ENCODE measurements around the gene PLPPR1. TPM values are rescaled to one million over a fixed set of nuclear protein-coding genes. Genes with fewer than 3 reads are reported as not detected.
A peak's percentile ranks its signal among the peaks of the same experiment; 100 is the strongest.

The PLPPR1 gene
- total and polyA plus RNA-seq, 2 donors (not counting 1 experiment from before 2014, with no cell fraction given) = not detected

- Histone ChIP-seq H3K27ac (ENCODE audit: insufficient read depth, low read length) (no peak overlapping the region), H2AFZ (ENCODE audit: low read length) (no peak overlapping the region), H3K27me3 (ENCODE audit: control insufficient read depth, insufficient read depth, low read length) (no peaks in the 10 kb centered on the region), H3K9ac (ENCODE audit: insufficient read depth, low read length) (no peak overlapping the region), H3K4me1 (ENCODE audit: control insufficient read depth, extremely low read depth, insufficient read depth, low read length) (no peaks in the 10 kb centered on the region), H3K4me3 (replicated peaks in 1 of 4; ENCODE audit: control extremely low read depth in 1 of 4, insufficient read depth in 1 of 4, low read depth in 3 of 4, low read length in 4 of 4) (no peak overlapping the region), H3K9me3 (ENCODE audit: control insufficient read depth, insufficient read depth, low read depth, low read length) (no peaks in the 10 kb centered on the region), H3K4me2 (ENCODE audit: extremely low read depth, insufficient read depth, low read length) (no peak overlapping the region), H3K36me3 (ENCODE audit: control insufficient read depth, insufficient read depth, low read length) (no peaks in the 10 kb centered on the region), H4K20me1 (ENCODE audit: control insufficient read depth, extremely low read depth, insufficient read depth, low read length) (no peaks in the 10 kb centered on the region), H3K79me2 (ENCODE audit: control insufficient read depth, insufficient read depth, low read length) (no peaks in the 10 kb centered on the region)
- DNase-seq (ENCODE audit: low read depth in 2 of 2) = no peak
- TF ChIP-seq EZH2 (IDR thresholded peaks at IDR 0.05; ENCODE audit: low read length, missing control alignments) = no peak
- TF ChIP-seq CTCF (conservative IDR thresholded peaks at IDR 0.05 in 1 of 2, IDR thresholded peaks at IDR 0.05 in 1 of 2; ENCODE audit: low read depth in 1 of 2, low read length in 2 of 2) = no peak
Measured at GRCh38 chr9:101353683-101354082, 325.2 kb downstream of the PLPPR1 start.

GRCh38 chr9:101354143-101354764 is 325.7 kb downstream of the PLPPR1 start:
- peak in 1 of 2 donors; percentile 7 for DNase-seq (ENCODE audit: low read depth in 2 of 2)
- no peak overlapping the region for H2AFZ ChIP-seq (ENCODE audit: low read length)
- no peak overlapping the region for H3K4me2 ChIP-seq (ENCODE audit: extremely low read depth, insufficient read depth, low read length)
- H3K79me2 ChIP-seq (ENCODE audit: control insufficient read depth, insufficient read depth, low read length) = no peaks in the 10 kb centered on the region
- H3K9ac ChIP-seq (ENCODE audit: insufficient read depth, low read length) = no peak overlapping the region
- no peak overlapping the region for H3K4me3 ChIP-seq (replicated peaks in 1 of 4; ENCODE audit: control extremely low read depth in 1 of 4, insufficient read depth in 1 of 4, low read depth in 3 of 4, low read length in 4 of 4)
- no peaks in the 10 kb centered on the region for H3K4me1 ChIP-seq (ENCODE audit: control insufficient read depth, extremely low read depth, insufficient read depth, low read length)
- H4K20me1 ChIP-seq (ENCODE audit: control insufficient read depth, extremely low read depth, insufficient read depth, low read length) = no peaks in the 10 kb centered on the region
- no peaks in the 10 kb centered on the region for H3K9me3 ChIP-seq (ENCODE audit: control insufficient read depth, insufficient read depth, low read depth, low read length)
- H3K36me3 ChIP-seq (ENCODE audit: control insufficient read depth, insufficient read depth, low read length) = no peaks in the 10 kb centered on the region
- no peak for TF ChIP-seq EZH2 (IDR thresholded peaks at IDR 0.05; ENCODE audit: low read length, missing control alignments)
- TF ChIP-seq CTCF (conservative IDR thresholded peaks at IDR 0.05 in 1 of 2, IDR thresholded peaks at IDR 0.05 in 1 of 2; ENCODE audit: low read depth in 1 of 2, low read length in 2 of 2) = no peak
- H3K27ac ChIP-seq (ENCODE audit: insufficient read depth, low read length) = no peak overlapping the region
- no peaks in the 10 kb centered on the region for H3K27me3 ChIP-seq (ENCODE audit: control insufficient read depth, insufficient read depth, low read length)

GRCh38 chr9:101354765-101355708 is 326.5 kb downstream of the PLPPR1 start:
- TF ChIP-seq CTCF (conservative IDR thresholded peaks at IDR 0.05 in 1 of 2, IDR thresholded peaks at IDR 0.05 in 1 of 2; ENCODE audit: low read depth in 1 of 2, low read length in 2 of 2) = no peak
- TF ChIP-seq EZH2 (IDR thresholded peaks at IDR 0.05; ENCODE audit: low read length, missing control alignments) = no peak
- no peak overlapping the region for H3K27ac ChIP-seq (ENCODE audit: insufficient read depth, low read length)
- no peaks in the 10 kb centered on the region for H3K79me2 ChIP-seq (ENCODE audit: control insufficient read depth, insufficient read depth, low read length)
- no peaks in the 10 kb centered on the region for H3K9me3 ChIP-seq (ENCODE audit: control insufficient read depth, insufficient read depth, low read depth, low read length)
- no peaks in the 10 kb centered on the region for H3K36me3 ChIP-seq (ENCODE audit: control insufficient read depth, insufficient read depth, low read length)
- H4K20me1 ChIP-seq (ENCODE audit: control insufficient read depth, extremely low read depth, insufficient read depth, low read length) = no peaks in the 10 kb centered on the region
- H3K4me3 ChIP-seq (replicated peaks in 1 of 4; ENCODE audit: control extremely low read depth in 1 of 4, insufficient read depth in 1 of 4, low read depth in 3 of 4, low read length in 4 of 4) = no peak overlapping the region
- H3K4me1 ChIP-seq (ENCODE audit: control insufficient read depth, extremely low read depth, insufficient read depth, low read length) = no peaks in the 10 kb centered on the region
- no peak overlapping the region for H2AFZ ChIP-seq (ENCODE audit: low read length)
- H3K4me2 ChIP-seq (ENCODE audit: extremely low read depth, insufficient read depth, low read length) = no peak overlapping the region
- H3K27me3 ChIP-seq (ENCODE audit: control insufficient read depth, insufficient read depth, low read length) = no peaks in the 10 kb centered on the region
- DNase-seq (ENCODE audit: low read depth in 2 of 2) = no peak
- no peak overlapping the region for H3K9ac ChIP-seq (ENCODE audit: insufficient read depth, low read length)
